Vagina (tissue), 2 donors: ENCODE results near the gene ITGB3BP.

ENCODE experiments used
- CTCF ChIP-seq, 3 experiments: fragments of 450-650 bp in 2 of 3; fragments of 200-600 bp in 1 of 3; sonication (generic) in 1 of 3; IDR thresholded peaks; one replicate each; pipeline ENCODE4 v1.5.1; 2017 to 2019; ENCODE audit warnings: antibody characterized with exemption in 3 of 3, mild to moderate bottlenecking in 2 of 3, moderate library complexity in 2 of 3
- POLR2A ChIP-seq, 2 donors: fragments of 450-650 bp; IDR thresholded peaks; one replicate each; pipeline ENCODE4 v1.6.1; 2017; ENCODE audit warnings: antibody characterized with exemption in 2 of 2, mild to moderate bottlenecking in 2 of 2, moderate library complexity in 2 of 2

GRCh38 chr1:63487336-63488065 is 35.5 kb downstream of the ITGB3BP start:
- TF ChIP-seq CTCF (IDR thresholded peaks at IDR 0.05) = no peak
- TF ChIP-seq POLR2A (IDR thresholded peaks at IDR 0.05) = no peak
